Gastroesophageal sphincter (tissue), 4 donors: ENCODE data around the gene CCNJL. TPM values are rescaled to one million over a fixed set of nuclear protein-coding genes. Genes with fewer than 3 reads are reported as not detected.

ENCODE experiments used
- ATAC-seq: fragments of 150-250 bp; one replicate; pipeline ENCODE4 v1.9.1; 2016; ENCODE audit warnings: mild to moderate bottlenecking, moderate library complexity
- H3K27ac ChIP-seq, 4 donors: fragments of 200-600 bp; sonication (generic) in 3 of 4; 1 replicate in 3 of 4; 2 replicates in 1 of 4; pipeline ENCODE4 v1.5.1; 2016 to 2019
- H3K27me3 ChIP-seq: fragments of 200-600 bp; sonication (generic); one replicate; pipeline ENCODE4 v1.5.1; 2019
- H3K36me3 ChIP-seq, 2 donors: fragments of 200-600 bp; sonication (generic); one replicate each; pipeline ENCODE4 v1.5.1; 2019; ENCODE audit warnings: control low read depth in 1 of 2
- H3K4me1 ChIP-seq, 3 donors: fragments of 200-600 bp; sonication (generic); 1 replicate in 2 of 3; 2 replicates in 1 of 3; pipeline ENCODE4 v1.5.1; 2016 to 2019; ENCODE audit warnings: control low read depth in 2 of 3
- H3K4me3 ChIP-seq, 2 donors: fragments of 200-600 bp; sonication (generic); one replicate each; pipeline ENCODE4 v1.5.1; 2019; ENCODE audit warnings: mild to moderate bottlenecking in 1 of 2, moderate library complexity in 1 of 2
- H3K9me3 ChIP-seq, 3 donors: fragments of 200-600 bp; sonication (generic); one replicate each; pipeline ENCODE4 v1.5.1; 2017 to 2019; ENCODE audit warnings: control low read depth in 2 of 3
- CTCF ChIP-seq, 4 experiments: fragments of 200-600 bp in 2 of 4; fragments of 450-650 bp in 2 of 4; sonication (generic) in 1 of 4; IDR thresholded peaks; one replicate each; pipeline ENCODE4 v1.5.1; 2017 to 2019; ENCODE audit warnings: antibody characterized with exemption in 4 of 4, mild to moderate bottlenecking in 2 of 4, moderate library complexity in 2 of 4
- EP300 ChIP-seq: sonication (generic); formaldehyde crosslinking; IDR thresholded peaks from one replicate; pipeline ENCODE4 v1.6.1; 2017; ENCODE audit warnings: antibody characterized with exemption, mild to moderate bottlenecking
- POLR2A ChIP-seq, 2 donors: fragments of 450-650 bp; IDR thresholded peaks; one replicate each; pipeline ENCODE4 v1.6.1; 2017; ENCODE audit warnings: antibody characterized with exemption in 2 of 2, mild to moderate bottlenecking in 2 of 2, moderate library complexity in 1 of 2
- POLR2AphosphoS5 ChIP-seq: sonication (generic); formaldehyde crosslinking; IDR thresholded peaks from one replicate; pipeline ENCODE4 v1.6.1; 2017; ENCODE audit warnings: antibody characterized with exemption
- WGBS, 2 donors: methylation state at CpG; one replicate each; pipeline ENCODE4 v1.1.5; 2018; ENCODE audit warnings: low coverage in 1 of 2; 5-methylcytosine and 5-hydroxymethylcytosine counted together
- total RNA-seq, 4 donors: library from RNA; depleted of rRNA; stranded (reverse); fragments of >200 nt; gene quantifications; one replicate each; pipeline ENCODE4 v1.1.0, GENCODE V29; 2016

CCNJL gene
- total RNA-seq, 4 donors from 2014 or later, result 0.35 to 1.9 (median 0.65) TPM

- TF ChIP-seq CTCF (IDR thresholded peaks at IDR 0.05) (no peak), POLR2AphosphoS5 (no peak), EP300 (no peak), POLR2A (IDR thresholded peaks at IDR 0.05) (no peak)
- Histone ChIP-seq H3K27me3 (no peaks in the 10 kb centered on the region), H3K9me3 (no peaks in the 10 kb centered on the region), H3K36me3 (peaks cover 0 to 11% of the 10 kb centered on the region in 2 donors), H3K27ac (no peak overlapping the region), H3K4me3 (no peak overlapping the region), H3K4me1 (peaks cover 0 to 36% (median 8%) of the 10 kb centered on the region in 3 donors)
- ATAC-seq, result no peak
- 86% methylated on average over 1 of the region's 4 CpGs; no CpG with 5 or more reads in 1 of the 2 donors for WGBS, 2 donors
Measured at GRCh38 chr5:160352308-160352707, 39.9 kb upstream of the CCNJL start.

GRCh38 chr5:160349935-160350303, 37.6 kb upstream of the CCNJL start:
- WGBS, 2 donors, result 59 to 72% methylated on average over 4 of the region's 4 CpGs
- no peak for ATAC-seq
- H3K36me3 ChIP-seq, result peaks cover 0 to 11% of the 10 kb centered on the region in 2 donors
- H3K4me3 ChIP-seq, result no peak overlapping the region
- no peak overlapping the region for H3K27ac ChIP-seq
- TF ChIP-seq POLR2AphosphoS5 (no peak), POLR2A (IDR thresholded peaks at IDR 0.05) (no peak), EP300 (no peak), CTCF (IDR thresholded peaks at IDR 0.05) (no peak)
- no peaks in the 10 kb centered on the region for H3K27me3 ChIP-seq
- H3K4me1 ChIP-seq, result peaks cover 0 to 28% (median 0%) of the 10 kb centered on the region in 3 donors
- no peaks in the 10 kb centered on the region for H3K9me3 ChIP-seq

GRCh38 chr5:160349249-160349934, 37.0 kb upstream of the CCNJL start:
- 80 to 100% methylated on average over 1 of the region's 27 CpGs for WGBS, 2 donors
- ATAC-seq, result no peak
- peaks cover 0 to 11% of the 10 kb centered on the region in 2 donors for H3K36me3 ChIP-seq
- no peaks in the 10 kb centered on the region for H3K27me3 ChIP-seq
- H3K4me3 ChIP-seq, result no peak overlapping the region
- TF ChIP-seq POLR2AphosphoS5, result no peak
- no peak for TF ChIP-seq POLR2A (IDR thresholded peaks at IDR 0.05)
- TF ChIP-seq EP300, result no peak
- TF ChIP-seq CTCF (IDR thresholded peaks at IDR 0.05), result no peak
- no peaks in the 10 kb centered on the region for H3K9me3 ChIP-seq
- peaks cover 0 to 26% (median 0%) of the 10 kb centered on the region in 3 donors for H3K4me1 ChIP-seq
- H3K27ac ChIP-seq, result no peak overlapping the region

GRCh38 chr5:160348080-160348479, 35.7 kb upstream of the CCNJL start:
- TF ChIP-seq EP300, result no peak
- no peak for TF ChIP-seq CTCF (IDR thresholded peaks at IDR 0.05)
- no peak for TF ChIP-seq POLR2A (IDR thresholded peaks at IDR 0.05)
- TF ChIP-seq POLR2AphosphoS5, result no peak
- WGBS, 2 donors, result 85% methylated on average over 6 of the region's 11 CpGs; no CpG with 5 or more reads in 1 of the 2 donors
- H3K4me3 ChIP-seq, result no peak overlapping the region
- no peak for ATAC-seq
- H3K36me3 ChIP-seq, result peaks cover 0 to 11% of the 10 kb centered on the region in 2 donors
- no peaks in the 10 kb centered on the region for H3K9me3 ChIP-seq
- no peak overlapping the region for H3K27ac ChIP-seq
- H3K4me1 ChIP-seq, result peaks cover 0 to 13% (median 0%) of the 10 kb centered on the region in 3 donors
- H3K27me3 ChIP-seq, result no peaks in the 10 kb centered on the region

- H3K4me1 ChIP-seq, result peaks cover 0 to 10% (median 0%) of the 10 kb centered on the region in 3 donors
- no peak overlapping the region for H3K4me3 ChIP-seq
- TF ChIP-seq EP300 (no peak), POLR2A (IDR thresholded peaks at IDR 0.05) (no peak), POLR2AphosphoS5 (no peak), CTCF (IDR thresholded peaks at IDR 0.05) (no peak)
- peaks cover 0 to 11% of the 10 kb centered on the region in 2 donors for H3K36me3 ChIP-seq
- no peaks in the 10 kb centered on the region for H3K9me3 ChIP-seq
- no peak for ATAC-seq
- WGBS, 2 donors, result 41 to 50% methylated on average over 5 to 6 of the region's 6 CpGs
- H3K27me3 ChIP-seq, result no peaks in the 10 kb centered on the region
- no peak overlapping the region for H3K27ac ChIP-seq
Measured at GRCh38 chr5:160347448-160347847, 35.1 kb upstream of the CCNJL start.
